ENCODE results near the gene KRTAP5-7. TPM values are rescaled to one million over a fixed set of nuclear protein-coding genes. Genes with fewer than 3 reads are reported as not detected.
"Not testable (repeated sequence)": the region's sequence is repeated elsewhere in the genome, so short reads cannot be mapped to it uniquely, and the experiment has no call there.

Gene KRTAP5-7
- total RNA-seq, 2 donors from 2014 or later, result not detected

DNA sequence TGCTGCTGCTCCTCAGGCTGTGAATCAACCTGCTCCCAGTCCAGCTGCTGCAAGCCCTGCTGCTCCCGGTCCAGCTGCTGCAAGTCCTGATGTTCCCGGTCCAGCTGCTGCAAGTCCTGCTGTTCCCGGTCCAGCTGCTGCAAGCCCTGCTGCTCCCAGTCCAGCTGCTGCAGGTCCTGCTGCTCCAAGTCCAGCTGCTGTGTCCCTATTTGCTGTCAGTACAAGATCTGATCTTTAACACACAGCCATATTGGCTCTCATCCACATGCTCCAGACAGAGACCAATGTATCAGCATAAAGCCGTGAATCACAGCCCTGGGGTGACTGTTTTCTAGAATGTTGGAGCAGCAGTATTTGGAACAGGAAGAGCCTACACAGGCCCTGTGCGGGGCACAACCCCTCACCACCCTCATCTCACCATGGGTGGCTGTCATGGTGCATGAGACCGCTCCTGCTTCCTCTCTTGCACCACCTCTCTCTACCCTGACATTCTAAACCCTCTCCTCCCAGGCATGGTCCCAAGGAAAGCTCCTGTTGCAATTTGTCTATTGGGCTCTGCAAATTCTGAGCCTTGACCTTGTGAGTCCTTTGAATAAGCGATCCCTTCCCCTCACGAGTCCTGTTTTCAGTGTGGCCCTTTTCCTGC lies 41.8 kb downstream of the KRTAP5-7 start:
- H3K27me3 Mint-ChIP-seq (ENCODE audit: insufficient read depth), result peaks cover 13% of the 10 kb centered on the region

DNA sequence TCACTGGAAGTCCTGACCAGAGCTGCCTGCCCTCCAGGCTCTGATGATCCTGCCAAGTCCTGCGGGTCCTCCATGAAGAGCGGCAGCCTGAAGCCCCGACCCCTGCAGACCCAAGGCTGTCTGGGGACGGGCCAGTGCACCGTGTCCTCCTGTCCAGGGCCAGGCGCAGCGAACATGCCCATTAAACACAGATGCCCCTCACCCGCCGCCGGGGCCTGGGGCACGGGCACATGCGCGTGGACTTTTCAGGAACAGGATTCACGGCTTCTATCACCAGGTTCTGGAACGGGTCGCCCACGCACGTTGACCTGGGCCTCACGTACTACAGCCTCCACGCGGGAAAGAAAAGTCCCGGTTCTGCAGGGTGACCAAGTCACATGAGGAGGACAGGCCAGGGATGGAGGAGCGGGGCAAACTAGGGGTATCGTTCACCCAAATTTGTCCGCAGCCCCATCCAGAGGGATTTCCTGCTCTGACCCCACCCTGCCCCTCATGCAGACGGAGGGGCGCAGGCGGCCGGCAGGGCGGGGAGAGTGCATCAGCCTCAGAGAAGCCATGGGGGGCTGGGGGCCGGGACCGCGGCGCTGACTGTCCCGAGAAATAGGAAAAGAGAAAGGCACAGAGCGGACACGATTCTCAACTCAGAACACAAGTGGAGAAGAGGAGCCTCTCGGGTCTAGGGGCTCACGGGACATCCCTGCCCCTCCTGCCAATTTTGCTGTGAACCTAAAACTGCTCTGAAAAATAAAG lies 44.2 kb downstream of the KRTAP5-7 start:
- not testable (repeated sequence) for H3K27ac ChIP-seq (ENCODE audit: low read depth, low read length); H3K27ac Mint-ChIP-seq; H3K9me3 ChIP-seq (ENCODE audit: control insufficient read depth, low read length); H3K9ac ChIP-seq (ENCODE audit: extremely low read depth, low read length, poor library complexity, severe bottlenecking); H3K36me3 Mint-ChIP-seq (ENCODE audit: low read depth); H3K4me3 Mint-ChIP-seq; H3K4me1 ChIP-seq (ENCODE audit: control insufficient read depth, insufficient read depth, low read length); H3K27me3 ChIP-seq (ENCODE audit: control insufficient read depth, insufficient read depth, low read length, poor library complexity, severe bottlenecking); H3K27me3 Mint-ChIP-seq (ENCODE audit: insufficient read depth); H3K4me3 ChIP-seq (ENCODE audit: low read length); DNase-seq; H3K36me3 ChIP-seq (ENCODE audit: control insufficient read depth, insufficient read depth, low read length); H3K9me3 Mint-ChIP-seq
- H3K4me1 Mint-ChIP-seq, result peaks cover 16% of the 10 kb centered on the region
- WGBS, 2 experiments (ENCODE audit: insufficient coverage in 1 of 2, insufficient read length in 1 of 2), result 91 to 95% methylated on average over 26 to 32 of the region's 39 CpGs

More for the DNA sequence above, 41.8 kb downstream of the KRTAP5-7 start:
- H3K27ac ChIP-seq (ENCODE audit: low read depth, low read length), result no peak overlapping the region
- H3K4me1 ChIP-seq (ENCODE audit: control insufficient read depth, insufficient read depth, low read length), result no peaks in the 10 kb centered on the region
- H3K9me3 ChIP-seq (ENCODE audit: control insufficient read depth, low read length), result no peaks in the 10 kb centered on the region
- H3K36me3 Mint-ChIP-seq (ENCODE audit: low read depth), result no peaks in the 10 kb centered on the region
- no peak overlapping the region for H3K4me3 ChIP-seq (ENCODE audit: low read length)
- WGBS, 2 experiments (ENCODE audit: insufficient coverage in 1 of 2, insufficient read length in 1 of 2), result 80 to 89% methylated on average over 5 to 8 of the region's 8 CpGs
- no peaks in the 10 kb centered on the region for H3K9me3 Mint-ChIP-seq
- no peaks in the 10 kb centered on the region for H3K27me3 ChIP-seq (ENCODE audit: control insufficient read depth, insufficient read depth, low read length, poor library complexity, severe bottlenecking)
- no peaks in the 10 kb centered on the region for H3K36me3 ChIP-seq (ENCODE audit: control insufficient read depth, insufficient read depth, low read length)
- H3K9ac ChIP-seq (ENCODE audit: extremely low read depth, low read length, poor library complexity, severe bottlenecking), result no peak overlapping the region
- H3K4me3 Mint-ChIP-seq, result no peak overlapping the region
- no peak for DNase-seq
- TF ChIP-seq, protein P1, sequence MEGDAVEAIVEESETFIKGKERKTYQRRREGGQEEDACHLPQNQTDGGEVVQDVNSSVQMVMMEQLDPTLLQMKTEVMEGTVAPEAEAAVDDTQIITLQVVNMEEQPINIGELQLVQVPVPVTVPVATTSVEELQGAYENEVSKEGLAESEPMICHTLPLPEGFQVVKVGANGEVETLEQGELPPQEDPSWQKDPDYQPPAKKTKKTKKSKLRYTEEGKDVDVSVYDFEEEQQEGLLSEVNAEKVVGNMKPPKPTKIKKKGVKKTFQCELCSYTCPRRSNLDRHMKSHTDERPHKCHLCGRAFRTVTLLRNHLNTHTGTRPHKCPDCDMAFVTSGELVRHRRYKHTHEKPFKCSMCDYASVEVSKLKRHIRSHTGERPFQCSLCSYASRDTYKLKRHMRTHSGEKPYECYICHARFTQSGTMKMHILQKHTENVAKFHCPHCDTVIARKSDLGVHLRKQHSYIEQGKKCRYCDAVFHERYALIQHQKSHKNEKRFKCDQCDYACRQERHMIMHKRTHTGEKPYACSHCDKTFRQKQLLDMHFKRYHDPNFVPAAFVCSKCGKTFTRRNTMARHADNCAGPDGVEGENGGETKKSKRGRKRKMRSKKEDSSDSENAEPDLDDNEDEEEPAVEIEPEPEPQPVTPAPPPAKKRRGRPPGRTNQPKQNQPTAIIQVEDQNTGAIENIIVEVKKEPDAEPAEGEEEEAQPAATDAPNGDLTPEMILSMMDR (conservative IDR thresholded peaks at IDR 0.05), result no peak
- peaks cover 12% of the 10 kb centered on the region for H3K4me1 Mint-ChIP-seq
- H3K27ac Mint-ChIP-seq, result no peak overlapping the region

DNA sequence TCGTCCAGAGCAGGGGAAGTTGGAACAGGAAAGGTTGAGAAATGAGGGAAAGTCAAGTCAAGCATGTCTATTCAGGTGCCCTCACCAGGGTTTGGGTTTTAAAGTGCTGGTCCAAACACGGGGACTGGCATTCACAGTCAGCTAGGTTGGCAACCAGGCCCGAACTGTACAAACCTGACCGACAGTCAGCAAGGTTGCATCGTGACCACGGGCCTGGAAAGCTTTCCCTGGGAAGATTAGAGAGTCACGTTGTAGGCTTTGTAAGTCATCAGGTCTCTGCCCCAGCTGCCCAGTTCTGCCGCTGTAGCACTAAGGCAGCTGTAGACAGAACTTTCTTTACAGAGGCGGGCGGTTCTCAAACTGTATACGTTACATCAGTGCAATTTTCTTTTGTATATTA lies 45.7 kb downstream of the KRTAP5-7 start:
- DNase-seq, result no peak
- H3K27me3 Mint-ChIP-seq (ENCODE audit: insufficient read depth), result peaks cover 7% of the 10 kb centered on the region
- no peak overlapping the region for H3K27ac Mint-ChIP-seq
- H3K4me1 Mint-ChIP-seq, result peaks cover 12% of the 10 kb centered on the region
- Histone ChIP-seq H3K27ac (ENCODE audit: low read depth, low read length) (no peak overlapping the region), H3K27me3 (ENCODE audit: control insufficient read depth, insufficient read depth, low read length, poor library complexity, severe bottlenecking) (no peaks in the 10 kb centered on the region), H3K4me1 (ENCODE audit: control insufficient read depth, insufficient read depth, low read length) (no peaks in the 10 kb centered on the region), H3K36me3 (ENCODE audit: control insufficient read depth, insufficient read depth, low read length) (no peaks in the 10 kb centered on the region), H3K9ac (ENCODE audit: extremely low read depth, low read length, poor library complexity, severe bottlenecking) (no peak overlapping the region), H3K9me3 (ENCODE audit: control insufficient read depth, low read length) (no peaks in the 10 kb centered on the region), H3K4me3 (ENCODE audit: low read length) (no peak overlapping the region)
- H3K36me3 Mint-ChIP-seq (ENCODE audit: low read depth), result no peaks in the 10 kb centered on the region
- H3K4me3 Mint-ChIP-seq, result no peak overlapping the region
- H3K9me3 Mint-ChIP-seq, result no peaks in the 10 kb centered on the region
- TF ChIP-seq, protein P1 (conservative IDR thresholded peaks at IDR 0.05), result no peak
- WGBS, 2 experiments (ENCODE audit: insufficient coverage in 1 of 2, insufficient read length in 1 of 2), result 90 to 93% methylated on average over 7 to 11 of the region's 11 CpGs
